Inflammatory macrophage (primary cell): ENCODE measurements around the gene MMEL1.
A peak's percentile ranks its signal among the peaks of the same experiment; 100 is the strongest.
"Not testable (repeated sequence)": the region's sequence is repeated elsewhere in the genome, so short reads cannot be mapped to it uniquely, and the experiment has no call there.

Experiments
- DNase-seq, 2 donors: peaks; one replicate each; pipeline ENCODE4 v3.0.0-alpha.2; 2020 to 2022
- total RNA-seq, 18 experiments: gene quantifications; one replicate each; lab custom pipeline; 2026; ENCODE audit warnings: mixed read lengths in 6 of 18, inconsistent platforms in 2 of 18; lab: John Stamatoyannopoulos, UW

MMEL1 gene
- 0.48 to 2.9 (median 1.2) reads per million in 18 experiments for total RNA-seq

- no peak for DNase-seq
Observed at GRCh38 chr1:2632561-2633361, at the start of gene MMEL1. MMEL1 (minus strand) TSS chr1:2633016; CDS start chr1:2629484, 3,532 bp downstream.

GRCh38 chr1:2676726-2677125, 43.9 kb upstream of the MMEL1 start:
- not testable (repeated sequence) for DNase-seq

GRCh38 chr1:2671656-2672055, 38.8 kb upstream of the MMEL1 start:
- DNase-seq, result not testable (repeated sequence)

GRCh38 chr1:2659806-2660205, 27.0 kb upstream of the MMEL1 start:
- DNase-seq, result not testable (repeated sequence)

GRCh38 chr1:2657909-2658308, 25.1 kb upstream of the MMEL1 start:
- not testable (repeated sequence) for DNase-seq

- DNase-seq, result not testable (repeated sequence)
Observed at GRCh38 chr1:2657124-2657523, 24.3 kb upstream of the MMEL1 start.

- not testable (repeated sequence) for DNase-seq
Observed at GRCh38 chr1:2655598-2656434, 23.0 kb upstream of the MMEL1 start.

- DNase-seq, result not testable (repeated sequence)
Observed at GRCh38 chr1:2654443-2654948, 21.7 kb upstream of the MMEL1 start.

- DNase-seq, result not testable (repeated sequence)
Observed at GRCh38 chr1:2653741-2654442, 21.1 kb upstream of the MMEL1 start.

- DNase-seq, result not testable (repeated sequence)
Observed at GRCh38 chr1:2652926-2653571, 20.2 kb upstream of the MMEL1 start.

- not testable (repeated sequence) for DNase-seq
Observed at GRCh38 chr1:2652152-2652925, 19.5 kb upstream of the MMEL1 start.

- DNase-seq, result no peak
Observed at GRCh38 chr1:2650967-2651645, 18.3 kb upstream of the MMEL1 start.

- DNase-seq, result no peak
Observed at GRCh38 chr1:2646837-2647236, 14.0 kb upstream of the MMEL1 start.

- DNase-seq, result no peak
Observed at GRCh38 chr1:2645776-2646175, 13.0 kb upstream of the MMEL1 start.

- no peak for DNase-seq
Observed at GRCh38 chr1:2645143-2645542, 12.3 kb upstream of the MMEL1 start.

GRCh38 chr1:2644591-2645101, 11.8 kb upstream of the MMEL1 start:
- DNase-seq, result no peak

- DNase-seq, result no peak
Observed at GRCh38 chr1:2644171-2644570, 11.4 kb upstream of the MMEL1 start.

GRCh38 chr1:2643414-2644077, 10.7 kb upstream of the MMEL1 start:
- no peak for DNase-seq

- peak; percentile 83 to 90 for DNase-seq
Observed at GRCh38 chr1:2642560-2643413, 10.0 kb upstream of the MMEL1 start.
